HepG2 (cell line): Measurements from ENCODE around the gene TMEM269. TPM values are rescaled to one million over a fixed set of nuclear protein-coding genes. Genes with fewer than 3 reads are reported as not detected.

ENCODE experiments used
- AHDC1 ChIP-seq: sonication (generic); formaldehyde crosslinking; IDR thresholded peaks from 2 replicates; pipeline ENCODE4 v1.5.1; 2020; ENCODE audit warnings: mild to moderate bottlenecking, missing genetic modification reagents, borderline replicate concordance
- BRF2 ChIP-seq: sonication (generic); formaldehyde crosslinking; IDR thresholded peaks from 2 replicates; pipeline ENCODE4 v1.8.1; 2022; ENCODE audit warnings: mild to moderate bottlenecking, missing genetic modification reagents
- HDAC2 ChIP-seq: sonication (generic); formaldehyde crosslinking; IDR thresholded peaks from 2 replicates; pipeline ENCODE4 v1.4.0; 2020; ENCODE audit warnings: missing genetic modification reagents
- HOXA3 ChIP-seq: sonication (generic); formaldehyde crosslinking; IDR thresholded peaks from 2 replicates; pipeline ENCODE4 v1.5.0; 2020; ENCODE audit warnings: missing genetic modification reagents
- JUN ChIP-seq: sonication (generic); formaldehyde crosslinking; IDR thresholded peaks from 2 replicates; pipeline ENCODE4 v1.4.0; 2020; ENCODE audit warnings: mild to moderate bottlenecking, missing genetic modification reagents
- MBNL3 ChIP-seq: fragments of 250-450 bp; sonication (Bioruptor Pico); conservative IDR thresholded peaks from 2 replicates; pipeline ENCODE4 v1.8.0; 2022; ENCODE audit warnings: mild to moderate bottlenecking, inconsistent platforms
- PAF1 ChIP-seq: IDR thresholded peaks from 2 replicates; pipeline ENCODE4 v1.6.1; 2016; ENCODE audit warnings: missing genetic modification reagents, missing compliant biosample characterization
- PAX8 ChIP-seq: sonication (generic); formaldehyde crosslinking; IDR thresholded peaks from 2 replicates; pipeline ENCODE4 v1.8.0; 2022; ENCODE audit warnings: mild to moderate bottlenecking, missing genetic modification reagents, borderline replicate concordance
- PRDM10 ChIP-seq: sonication (generic); formaldehyde crosslinking; IDR thresholded peaks from 2 replicates; pipeline ENCODE4 v1.4.0; 2020; ENCODE audit warnings: low read depth, missing genetic modification reagents
- PREB ChIP-seq: sonication (generic); formaldehyde crosslinking; IDR thresholded peaks from 2 replicates; pipeline ENCODE4 v1.4.0; 2020; ENCODE audit warnings: missing genetic modification reagents
- SRY ChIP-seq: sonication (generic); formaldehyde crosslinking; IDR thresholded peaks from 2 replicates; pipeline ENCODE4 v1.8.0; 2022; ENCODE audit warnings: mild to moderate bottlenecking, missing genetic modification reagents
- TBP ChIP-seq: sonication (generic); formaldehyde crosslinking; IDR thresholded peaks from 2 replicates; pipeline ENCODE4 v1.5.0; 2020; ENCODE audit warnings: missing genetic modification reagents
- THAP11 ChIP-seq: IDR thresholded peaks from 2 replicates; pipeline ENCODE4 v1.6.1; 2016; ENCODE audit warnings: missing biosample characterization, missing genetic modification reagents
- YEATS2 ChIP-seq: sonication (generic); formaldehyde crosslinking; IDR thresholded peaks from 2 replicates; pipeline ENCODE4 v1.4.0; 2020; ENCODE audit warnings: missing genetic modification reagents, borderline replicate concordance
- ZBTB1 ChIP-seq: sonication (generic); formaldehyde crosslinking; IDR thresholded peaks from 2 replicates; pipeline ENCODE4 v1.4.0; 2020; ENCODE audit warnings: missing genetic modification reagents, borderline replicate concordance
- ZNF510 ChIP-seq: sonication (generic); formaldehyde crosslinking; IDR thresholded peaks from 2 replicates; pipeline ENCODE4 v1.4.0; 2020; ENCODE audit warnings: low read depth, mild to moderate bottlenecking, missing genetic modification reagents
- ZNF615 ChIP-seq: sonication (generic); formaldehyde crosslinking; IDR thresholded peaks from 2 replicates; pipeline ENCODE4 v1.5.0; 2020; ENCODE audit warnings: mild to moderate bottlenecking, missing genetic modification reagents, borderline replicate concordance
- ZNF619 ChIP-seq: sonication (generic); formaldehyde crosslinking; IDR thresholded peaks from 2 replicates; pipeline ENCODE4 v1.4.0; 2020; ENCODE audit warnings: mild to moderate bottlenecking, missing genetic modification reagents
- polyA plus RNA-seq, 8 experiments: library from polyadenylated mRNA; depleted of rRNA in 3 of 8; stranded (reverse) in 7 of 8; unstranded in 1 of 8; fragments of >200 nt; fragmentation: Illumina TruSeq in 4 of 8; extraction: Trizol in 4 of 8; gene quantifications; 2 replicates each; pipeline versions ENCODE4 v1.2.1 to v1.2.3, GENCODE V29; 2011 to 2016; ENCODE audit warnings: low read depth in 4 of 8, missing spikeins in 1 of 8, mixed read lengths in 1 of 8; ENCODE audit not compliant: insufficient read depth in 1 of 8
- total RNA-seq, 5 experiments: library from RNA; depleted of rRNA; stranded (reverse); fragments of >200 nt; fragmentation: Illumina TruSeq; extraction: Trizol; gene quantifications; 2 replicates each; pipeline ENCODE4 v1.2.3, GENCODE V29; 2016; ENCODE audit warnings: low read depth in 1 of 5

TMEM269 gene
- total and polyA plus RNA-seq, 2 of the 13 experiments (the other 11 are each of a cell fraction or from before 2014, with no cell fraction given) = 0.15 to 0.21 TPM

- TF ChIP-seq ZNF510 (no peak; the same call in 1 of the 2 replicates), MBNL3 (CRISPR knock-in tag) (no peak), TBP (CRISPR knock-in tag) (no peak), PAF1 (CRISPR knock-in tag) (no peak), HOXA3 (peak; percentile 55), BRF2 (CRISPR knock-in tag) (no peak), HDAC2 (CRISPR knock-in tag) (no peak), YEATS2 (CRISPR knock-in tag) (peak; percentile 80), PRDM10 (CRISPR knock-in tag) (no peak), THAP11 (CRISPR knock-in tag) (peak; percentile 99), ZNF615 (CRISPR knock-in tag) (no peak), JUN (CRISPR knock-in tag) (no peak), ZBTB1 (CRISPR knock-in tag) (no peak), ZNF619 (CRISPR knock-in tag) (no peak), PREB (CRISPR knock-in tag) (no peak), AHDC1 (CRISPR knock-in tag) (no peak), PAX8 (no peak), SRY (CRISPR knock-in tag) (peak; percentile 76)
Observed at GRCh38 chr1:42846257-42847110, 61.7 kb downstream of the TMEM269 start, which contains the start of gene ZNF691 (continued).
